Inferior parietal cortex (tissue), 1 donor: Measurements from ENCODE around the gene HEXIM2.
A peak's percentile ranks its signal among the peaks of the same experiment; 100 is the strongest.
"Not testable (repeated sequence)": the region's sequence is repeated elsewhere in the genome, so short reads cannot be mapped to it uniquely, and the experiment has no call there.

Source experiments
- DNase-seq: peaks from one replicate; pipeline ENCODE4 v3.0.0-alpha.2; 2016; ENCODE audit errors: extremely low spot score

HEXIM2 gene

GRCh38 chr17:45161288-45162024 lies at the start of gene HEXIM2:
Gene HEXIM2, plus strand, starts transcription at chr17:45161875. Its CDS starts 919 bp downstream, at chr17:45162794.
- DNase-seq: peak; percentile 100

- DNase-seq: no peak
These were observed 48.9 kb upstream of the HEXIM2 start for GRCh38 chr17:45112559-45113423.

- DNase-seq: no peak
These were observed 48.3 kb upstream of the HEXIM2 start for GRCh38 chr17:45113424-45113754.

GRCh38 chr17:45114117-45114932 lies 47.4 kb upstream of the HEXIM2 start:
- no peak for DNase-seq

- no peak for DNase-seq
These were observed 46.6 kb upstream of the HEXIM2 start for GRCh38 chr17:45115015-45115625.

GRCh38 chr17:45115871-45116270 lies 45.8 kb upstream of the HEXIM2 start:
- DNase-seq: no peak

- DNase-seq: no peak
These were observed 45.1 kb upstream of the HEXIM2 start for GRCh38 chr17:45116434-45117016.

GRCh38 chr17:45117334-45117733 lies 44.3 kb upstream of the HEXIM2 start:
- DNase-seq: no peak

GRCh38 chr17:45117848-45118646 lies 43.6 kb upstream of the HEXIM2 start:
- DNase-seq: no peak

- no peak for DNase-seq
These were observed 43.0 kb upstream of the HEXIM2 start for GRCh38 chr17:45118691-45119090.

GRCh38 chr17:45119964-45120363 lies 41.7 kb upstream of the HEXIM2 start:
- no peak for DNase-seq

- no peak for DNase-seq
These were observed 41.1 kb upstream of the HEXIM2 start for GRCh38 chr17:45120558-45120957.

- DNase-seq: no peak
These were observed 40.6 kb upstream of the HEXIM2 start for GRCh38 chr17:45121055-45121454.

GRCh38 chr17:45123076-45123770 lies 38.5 kb upstream of the HEXIM2 start:
- no peak for DNase-seq

- no peak for DNase-seq
These were observed 37.5 kb upstream of the HEXIM2 start for GRCh38 chr17:45123930-45124796.

- not testable (repeated sequence) for DNase-seq
These were observed 36.9 kb upstream of the HEXIM2 start for GRCh38 chr17:45124797-45125122.

- DNase-seq: no peak
These were observed 36.2 kb upstream of the HEXIM2 start for GRCh38 chr17:45125509-45125908.

- no peak for DNase-seq
These were observed 34.5 kb upstream of the HEXIM2 start for GRCh38 chr17:45127207-45127547.
